Limb (tissue), 2 donors: Measurements from ENCODE around the gene TES.
"Not testable (repeated sequence)": the region's sequence is repeated elsewhere in the genome, so short reads cannot be mapped to it uniquely, and the experiment has no call there.

Experiments used
- DNase-seq, 2 donors: peaks; one replicate each; pipeline ENCODE4 v3.0.0-alpha.2; 2016; ENCODE audit errors: extremely low spot score in 2 of 2

TES gene

GRCh38 chr7:116210345-116211005, at the start of gene TES:
TES (plus strand) TSS chr7:116210539; CDS start chr7:116210708, 169 bp downstream.
- peak; percentile 62 to 80 for DNase-seq

- DNase-seq, result no peak
Measured at GRCh38 chr7:116161728-116162127, 48.6 kb upstream of the TES start.

GRCh38 chr7:116162254-116162653, 48.1 kb upstream of the TES start:
- DNase-seq, result no peak

DNA sequence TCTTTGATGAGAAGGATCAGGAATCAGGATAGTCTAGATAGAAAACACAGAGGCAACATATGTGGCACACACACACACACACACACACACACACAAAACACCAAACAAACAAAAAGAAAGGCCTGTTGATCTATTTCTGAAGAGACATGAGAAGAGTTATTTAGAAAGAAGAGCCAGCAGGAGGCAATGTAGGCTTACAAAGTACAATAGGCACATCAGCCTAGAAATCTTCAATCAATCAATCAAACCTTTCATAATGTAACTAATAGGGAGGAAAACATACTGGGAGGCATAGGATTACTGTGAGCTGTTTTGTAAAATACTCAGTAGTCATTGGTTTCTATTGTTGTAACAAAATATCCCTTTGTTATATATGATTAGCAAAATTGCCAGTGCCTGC, 47.3 kb upstream of the TES start:
- no peak for DNase-seq

DNA sequence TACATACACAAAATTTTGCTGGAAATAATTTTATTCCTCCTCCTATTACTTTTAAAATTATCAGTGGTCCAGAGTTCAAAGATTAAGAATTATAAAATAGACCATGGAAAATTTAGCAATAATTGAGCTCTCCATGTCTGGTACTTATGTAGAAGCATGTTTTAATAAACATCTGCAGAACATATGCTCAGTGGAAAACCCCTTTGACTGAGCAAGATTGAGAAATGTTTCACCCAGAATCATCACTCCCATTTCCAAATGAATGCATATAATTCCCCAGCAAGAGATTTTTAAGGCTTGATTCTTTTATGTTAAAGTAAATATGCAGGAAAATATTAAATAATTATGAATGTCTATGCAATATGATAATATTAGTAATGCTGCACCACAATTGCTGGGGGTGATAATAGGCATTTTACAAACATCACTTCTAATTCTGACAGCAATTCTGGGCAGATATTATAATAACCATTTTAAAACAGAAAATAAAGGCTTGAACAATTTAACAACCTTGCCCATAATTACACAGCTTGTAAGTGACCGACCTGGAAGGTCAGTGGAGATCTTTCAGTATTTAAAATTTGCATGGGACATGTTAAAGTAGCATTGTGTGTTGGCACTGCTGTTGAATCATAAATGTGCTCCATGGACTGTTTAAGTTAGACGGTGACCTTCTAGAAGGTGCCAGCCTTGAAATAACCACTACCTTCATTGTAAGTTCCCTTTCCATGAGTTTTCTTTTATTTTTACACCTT, 45.6 kb upstream of the TES start:
- DNase-seq, result no peak

- no peak for DNase-seq
Measured at GRCh38 chr7:116165717-116166116, 44.6 kb upstream of the TES start.

DNA sequence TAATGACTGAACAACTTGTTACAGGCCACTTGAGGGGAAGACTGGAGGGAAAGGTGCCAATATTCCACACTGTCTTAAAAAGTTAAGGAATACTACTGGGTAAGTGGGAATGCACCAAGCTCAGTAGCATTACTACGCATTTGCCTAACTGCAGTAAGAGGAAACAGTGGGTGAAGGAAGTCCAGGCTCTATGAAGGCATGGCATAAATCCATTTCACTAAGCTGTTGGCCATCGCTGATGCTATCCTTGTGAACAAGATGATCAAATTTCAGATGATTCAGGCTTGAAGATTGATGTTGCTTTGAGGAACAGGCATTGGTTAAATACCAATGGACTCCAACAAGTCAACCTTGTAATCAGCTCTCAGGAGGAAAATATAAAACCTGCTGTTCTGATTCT, 44.2 kb upstream of the TES start:
- no peak for DNase-seq

- no peak for DNase-seq
Measured at GRCh38 chr7:116167177-116167576, 43.2 kb upstream of the TES start.

DNA sequence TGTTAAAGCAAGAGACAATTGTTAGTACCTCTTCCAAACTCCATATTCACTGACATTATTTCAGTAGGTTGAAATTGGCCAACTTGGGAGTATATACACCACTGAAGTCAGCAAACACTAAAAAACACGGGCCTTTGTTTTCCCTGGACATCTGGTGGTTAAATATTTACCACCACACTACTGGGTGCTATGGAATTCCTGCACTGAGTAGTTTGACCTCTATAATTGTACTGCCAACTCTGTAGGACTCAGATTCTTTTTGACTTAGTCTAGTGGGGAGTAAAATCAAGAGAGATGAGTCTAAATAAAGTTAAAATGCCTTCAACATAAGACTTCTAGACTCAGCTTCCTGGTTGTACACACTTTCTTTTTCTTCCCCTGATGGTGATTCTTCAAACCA, 41.3 kb upstream of the TES start:
- DNase-seq, result no peak

DNA sequence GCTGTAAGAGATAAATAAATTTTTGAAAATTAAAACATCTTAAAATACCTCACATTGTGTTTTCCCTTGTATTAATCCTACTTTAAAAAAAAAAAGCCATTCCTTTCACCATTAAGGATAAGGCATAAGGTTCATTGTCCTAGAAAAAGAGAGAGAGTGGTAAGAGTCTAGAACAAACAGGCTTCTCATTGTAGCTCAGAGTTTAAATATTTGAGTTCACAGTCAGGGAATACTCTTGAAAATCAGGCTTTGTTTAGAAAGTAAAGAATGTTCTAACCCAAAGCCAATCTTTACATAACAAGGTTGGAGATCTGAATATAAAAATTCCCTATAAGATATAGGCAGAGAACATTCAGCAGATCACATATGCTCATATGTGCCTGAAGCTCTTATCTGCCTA, 40.2 kb upstream of the TES start:
- DNase-seq, result no peak

DNA sequence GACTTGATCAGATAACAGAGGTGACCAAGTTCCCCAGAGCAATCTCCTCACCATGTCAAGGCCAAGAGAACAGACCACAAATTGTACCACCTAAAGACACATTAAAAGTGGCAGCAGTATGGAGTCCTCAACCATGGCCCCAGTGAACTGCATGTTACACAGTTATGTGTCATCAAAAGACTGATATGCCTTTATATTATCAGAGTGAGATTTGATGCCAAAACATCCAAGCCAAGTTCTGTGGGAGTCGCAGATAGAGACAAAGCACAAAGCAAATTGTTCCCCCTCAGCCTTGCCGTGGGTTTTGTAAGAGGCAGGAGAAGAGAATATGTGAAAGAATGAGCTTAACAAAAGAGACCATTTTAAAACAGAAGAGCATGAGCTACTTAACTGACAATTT, 39.2 kb upstream of the TES start:
- no peak for DNase-seq

- no peak for DNase-seq
Measured at GRCh38 chr7:116172353-116172752, 38.0 kb upstream of the TES start.

DNA sequence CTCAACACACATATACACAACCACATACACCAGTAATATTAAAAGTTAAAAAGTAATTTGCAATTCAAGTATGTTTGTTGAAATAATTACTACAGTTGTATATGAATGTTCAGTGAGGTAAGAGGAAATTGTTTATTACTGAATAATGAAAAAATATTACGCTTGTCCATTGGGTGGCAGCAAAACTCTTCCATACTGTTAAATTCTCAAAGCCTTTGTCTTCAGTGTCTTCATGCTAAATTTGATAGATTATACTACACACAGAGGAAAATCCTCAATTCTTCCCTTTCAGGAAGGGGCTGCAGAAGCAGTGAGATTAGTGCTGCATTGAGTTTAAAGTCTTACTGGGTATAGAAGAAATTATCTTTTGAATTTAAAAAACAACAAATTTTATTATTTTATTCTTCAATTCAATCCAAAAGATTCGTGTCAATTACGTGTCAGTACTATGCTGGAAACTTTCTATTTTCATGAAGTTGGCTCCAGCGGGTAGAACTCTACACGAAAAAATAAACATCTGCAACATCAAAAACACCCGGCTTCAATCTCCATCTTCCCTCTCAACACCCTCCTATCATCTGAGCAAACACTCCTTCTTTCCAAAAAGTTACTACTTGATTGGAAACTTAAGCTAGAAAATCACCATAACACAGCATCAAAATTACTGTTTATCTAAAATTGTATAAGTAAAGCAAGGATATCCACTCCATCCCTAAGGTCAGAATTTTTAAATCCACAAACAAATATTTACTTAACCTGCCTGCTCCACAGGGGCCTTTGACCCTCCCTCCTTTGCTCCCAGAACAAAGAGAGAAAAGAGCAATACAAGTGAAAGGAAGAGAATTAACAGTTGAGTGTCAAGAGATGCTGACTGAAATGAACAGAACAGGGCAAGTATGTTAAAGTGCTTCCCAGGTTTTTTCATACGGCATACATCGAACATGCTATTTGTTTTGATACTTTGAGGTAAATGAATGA, 37.0 kb upstream of the TES start:
- DNase-seq, result peak in 1 of 2 donors; percentile 67

- not testable (repeated sequence) for DNase-seq
Measured at GRCh38 chr7:116175095-116175494, 35.2 kb upstream of the TES start.

DNA sequence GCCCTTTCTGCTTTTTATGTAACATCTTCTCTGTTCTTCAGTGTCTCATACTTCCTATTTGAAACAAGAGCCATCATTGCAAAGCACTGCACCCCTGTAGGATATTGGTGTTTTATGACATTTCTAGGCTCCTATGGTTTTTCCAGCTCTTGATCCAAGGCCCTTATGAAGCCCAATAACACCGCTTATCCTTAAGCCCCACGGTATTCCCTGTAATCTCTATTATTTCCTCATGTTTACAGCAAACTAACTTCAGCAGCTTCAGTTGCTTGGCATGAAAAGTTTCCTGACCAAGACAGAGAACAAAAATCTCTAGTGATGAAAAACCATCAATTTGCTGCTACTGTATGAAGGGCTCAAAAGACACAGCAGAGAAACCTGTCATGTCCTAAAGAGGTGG, 34.1 kb upstream of the TES start:
- DNase-seq, result no peak

- no peak for DNase-seq
Measured at GRCh38 chr7:116177009-116177408, 33.3 kb upstream of the TES start.

- DNase-seq, result peak in 1 of 2 donors; percentile 74
Measured at GRCh38 chr7:116180302-116180701, 30.0 kb upstream of the TES start.

DNA sequence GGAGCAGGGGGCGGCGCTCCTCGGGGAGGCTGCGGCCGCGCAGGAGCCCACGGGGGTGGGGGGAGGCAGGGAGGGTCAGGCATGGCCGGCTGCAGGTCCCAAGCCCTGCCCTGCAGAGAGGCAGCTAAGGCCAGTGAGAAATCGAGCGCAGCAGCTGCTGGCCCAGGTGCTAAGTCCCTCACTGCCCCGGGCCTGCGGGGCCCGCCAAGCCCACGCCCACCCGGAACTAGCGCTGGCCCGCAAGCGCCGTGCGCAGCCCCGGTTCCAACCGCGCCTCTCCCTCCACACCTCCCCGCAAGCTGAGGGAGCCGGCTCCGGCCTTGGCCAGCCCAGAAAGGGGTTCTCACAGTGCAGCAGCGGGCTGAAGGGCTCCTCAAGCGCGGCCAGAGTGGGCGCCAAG, 28.3 kb upstream of the TES start:
- DNase-seq, result no peak

GRCh38 chr7:116185450-116185849, 24.9 kb upstream of the TES start:
- DNase-seq, result no peak

DNA sequence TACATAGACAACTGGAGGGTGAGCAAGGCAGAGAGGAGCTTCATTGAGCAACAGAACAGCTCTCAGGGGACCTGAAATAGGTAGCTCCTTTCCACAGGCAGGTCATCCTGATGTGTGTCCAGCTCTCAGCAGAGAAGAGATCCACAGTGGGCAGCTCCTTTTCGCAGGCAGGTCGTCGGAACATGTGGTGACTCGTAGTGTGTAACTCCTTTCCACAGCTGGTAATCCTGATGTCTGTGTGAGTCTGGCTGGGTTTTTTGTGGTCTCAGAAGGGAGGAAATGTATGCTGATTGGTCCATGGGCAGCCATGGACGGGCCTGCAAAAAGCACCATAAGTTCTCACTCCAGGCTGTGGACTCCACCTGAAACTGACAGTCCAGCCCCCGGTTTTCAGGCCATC, 24.4 kb upstream of the TES start:
- no peak for DNase-seq

DNA sequence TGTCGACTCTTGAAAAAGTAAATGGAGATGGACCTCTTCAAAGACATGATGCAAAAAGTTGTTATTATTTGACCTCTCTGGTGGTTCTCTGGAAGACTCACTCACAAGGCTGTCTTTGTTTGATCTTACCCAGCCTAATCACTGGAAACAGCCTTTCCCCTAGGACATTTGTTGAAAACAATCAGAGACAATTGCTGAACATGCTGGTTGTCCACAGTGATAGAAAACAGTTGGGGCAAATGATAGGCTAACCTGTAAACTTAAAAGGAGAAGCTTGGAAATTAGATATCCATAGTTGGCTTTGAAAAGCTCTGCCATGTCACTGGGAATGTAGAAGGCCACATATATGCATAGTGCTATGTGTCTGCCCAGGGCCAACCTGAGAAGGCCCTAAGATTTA, 22.9 kb upstream of the TES start:
- DNase-seq, result no peak
